ENCODE measurements around the gene MMRN2.

DNA sequence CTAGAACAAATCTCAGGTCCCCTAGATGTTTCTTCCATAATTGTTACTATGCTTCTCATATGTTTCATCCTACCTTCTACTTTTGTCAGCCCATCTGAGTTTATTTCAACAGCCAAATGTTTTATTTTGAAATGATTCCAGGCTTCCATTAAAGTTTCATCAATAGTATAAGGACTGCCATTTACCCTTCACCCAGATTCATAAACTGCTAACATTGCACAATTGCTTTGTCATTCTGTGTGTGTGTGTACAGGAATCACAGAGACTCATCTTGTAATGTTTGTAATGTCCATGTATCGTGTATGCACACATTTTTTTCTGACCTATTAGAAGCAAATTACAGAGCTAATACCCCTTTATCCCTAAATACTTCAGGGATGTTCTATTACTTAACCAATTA lies 25.5 kb downstream of the MMRN2 start:
- TF ChIP-seq EZH2 (IDR thresholded peaks at IDR 0.05; ENCODE audit: borderline replicate concordance, insufficient read depth, low read length, poor library complexity, severe bottlenecking) (no peak), SMC3 (conservative IDR thresholded peaks at IDR 0.05; ENCODE audit: poor library complexity) (no peak), POLR2AphosphoS5 (IDR thresholded peaks at IDR 0.05) (no peak), RAD21 (conservative IDR thresholded peaks at IDR 0.05) (no peak), TAF1 (IDR thresholded peaks at IDR 0.05; ENCODE audit: low read depth) (no peak)
- TF ChIP-seq, protein P1, sequence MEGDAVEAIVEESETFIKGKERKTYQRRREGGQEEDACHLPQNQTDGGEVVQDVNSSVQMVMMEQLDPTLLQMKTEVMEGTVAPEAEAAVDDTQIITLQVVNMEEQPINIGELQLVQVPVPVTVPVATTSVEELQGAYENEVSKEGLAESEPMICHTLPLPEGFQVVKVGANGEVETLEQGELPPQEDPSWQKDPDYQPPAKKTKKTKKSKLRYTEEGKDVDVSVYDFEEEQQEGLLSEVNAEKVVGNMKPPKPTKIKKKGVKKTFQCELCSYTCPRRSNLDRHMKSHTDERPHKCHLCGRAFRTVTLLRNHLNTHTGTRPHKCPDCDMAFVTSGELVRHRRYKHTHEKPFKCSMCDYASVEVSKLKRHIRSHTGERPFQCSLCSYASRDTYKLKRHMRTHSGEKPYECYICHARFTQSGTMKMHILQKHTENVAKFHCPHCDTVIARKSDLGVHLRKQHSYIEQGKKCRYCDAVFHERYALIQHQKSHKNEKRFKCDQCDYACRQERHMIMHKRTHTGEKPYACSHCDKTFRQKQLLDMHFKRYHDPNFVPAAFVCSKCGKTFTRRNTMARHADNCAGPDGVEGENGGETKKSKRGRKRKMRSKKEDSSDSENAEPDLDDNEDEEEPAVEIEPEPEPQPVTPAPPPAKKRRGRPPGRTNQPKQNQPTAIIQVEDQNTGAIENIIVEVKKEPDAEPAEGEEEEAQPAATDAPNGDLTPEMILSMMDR (IDR thresholded peaks at IDR 0.05; ENCODE audit: poor library complexity, severe bottlenecking): no peak
- TF ChIP-seq, protein P2, sequence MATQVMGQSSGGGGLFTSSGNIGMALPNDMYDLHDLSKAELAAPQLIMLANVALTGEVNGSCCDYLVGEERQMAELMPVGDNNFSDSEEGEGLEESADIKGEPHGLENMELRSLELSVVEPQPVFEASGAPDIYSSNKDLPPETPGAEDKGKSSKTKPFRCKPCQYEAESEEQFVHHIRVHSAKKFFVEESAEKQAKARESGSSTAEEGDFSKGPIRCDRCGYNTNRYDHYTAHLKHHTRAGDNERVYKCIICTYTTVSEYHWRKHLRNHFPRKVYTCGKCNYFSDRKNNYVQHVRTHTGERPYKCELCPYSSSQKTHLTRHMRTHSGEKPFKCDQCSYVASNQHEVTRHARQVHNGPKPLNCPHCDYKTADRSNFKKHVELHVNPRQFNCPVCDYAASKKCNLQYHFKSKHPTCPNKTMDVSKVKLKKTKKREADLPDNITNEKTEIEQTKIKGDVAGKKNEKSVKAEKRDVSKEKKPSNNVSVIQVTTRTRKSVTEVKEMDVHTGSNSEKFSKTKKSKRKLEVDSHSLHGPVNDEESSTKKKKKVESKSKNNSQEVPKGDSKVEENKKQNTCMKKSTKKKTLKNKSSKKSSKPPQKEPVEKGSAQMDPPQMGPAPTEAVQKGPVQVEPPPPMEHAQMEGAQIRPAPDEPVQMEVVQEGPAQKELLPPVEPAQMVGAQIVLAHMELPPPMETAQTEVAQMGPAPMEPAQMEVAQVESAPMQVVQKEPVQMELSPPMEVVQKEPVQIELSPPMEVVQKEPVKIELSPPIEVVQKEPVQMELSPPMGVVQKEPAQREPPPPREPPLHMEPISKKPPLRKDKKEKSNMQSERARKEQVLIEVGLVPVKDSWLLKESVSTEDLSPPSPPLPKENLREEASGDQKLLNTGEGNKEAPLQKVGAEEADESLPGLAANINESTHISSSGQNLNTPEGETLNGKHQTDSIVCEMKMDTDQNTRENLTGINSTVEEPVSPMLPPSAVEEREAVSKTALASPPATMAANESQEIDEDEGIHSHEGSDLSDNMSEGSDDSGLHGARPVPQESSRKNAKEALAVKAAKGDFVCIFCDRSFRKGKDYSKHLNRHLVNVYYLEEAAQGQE (IDR thresholded peaks at IDR 0.05; ENCODE audit: borderline replicate concordance): no peak
